Testis (tissue), 2 donors: Measurements from ENCODE around the gene IRF3.
A peak's percentile ranks its signal among the peaks of the same experiment; 100 is the strongest.

ENCODE experiments used
- CTCF ChIP-seq, 3 experiments: fragments of 450-650 bp in 2 of 3; fragments of 200-600 bp in 1 of 3; sonication (generic) in 1 of 3; IDR thresholded peaks; one replicate each; pipeline ENCODE4 v1.5.1; 2016 to 2019; ENCODE audit warnings: antibody characterized with exemption in 3 of 3, mild to moderate bottlenecking in 2 of 3, moderate library complexity in 1 of 3
- POLR2A ChIP-seq: fragments of 450-650 bp; IDR thresholded peaks from one replicate; pipeline ENCODE4 v1.6.1; 2017; ENCODE audit warnings: antibody characterized with exemption, mild to moderate bottlenecking, moderate library complexity

GRCh38 chr19:49677231-49677900 is 11.7 kb upstream of the IRF3 start, which contains the start of gene PRMT1:
- no peak for TF ChIP-seq CTCF (IDR thresholded peaks at IDR 0.05)
- TF ChIP-seq POLR2A: peak; percentile 92
